OCI-LY1 (cell line): ENCODE data around the gene PMEPA1.

Experiments used
- EZH2 ChIP-seq: fragments of 200-600 bp; sonication (generic), shearing (Covaris generic); IDR thresholded peaks from 2 replicates; pipeline ENCODE4 v1.8.0; 2017; ENCODE audit warnings: borderline replicate concordance, mixed run types, mild to moderate bottlenecking, antibody characterized with exemption, low read length, moderate library complexity, mixed read lengths
- TF ChIP-seq, protein P1 (sequence below): fragments of 200-600 bp; sonication (generic), shearing (Covaris generic); IDR thresholded peaks from 2 replicates; pipeline ENCODE4 v1.5.1; 2017; ENCODE audit warnings: mild to moderate bottlenecking, antibody characterized with exemption, low read length, moderate library complexity, mixed read lengths

DNA sequence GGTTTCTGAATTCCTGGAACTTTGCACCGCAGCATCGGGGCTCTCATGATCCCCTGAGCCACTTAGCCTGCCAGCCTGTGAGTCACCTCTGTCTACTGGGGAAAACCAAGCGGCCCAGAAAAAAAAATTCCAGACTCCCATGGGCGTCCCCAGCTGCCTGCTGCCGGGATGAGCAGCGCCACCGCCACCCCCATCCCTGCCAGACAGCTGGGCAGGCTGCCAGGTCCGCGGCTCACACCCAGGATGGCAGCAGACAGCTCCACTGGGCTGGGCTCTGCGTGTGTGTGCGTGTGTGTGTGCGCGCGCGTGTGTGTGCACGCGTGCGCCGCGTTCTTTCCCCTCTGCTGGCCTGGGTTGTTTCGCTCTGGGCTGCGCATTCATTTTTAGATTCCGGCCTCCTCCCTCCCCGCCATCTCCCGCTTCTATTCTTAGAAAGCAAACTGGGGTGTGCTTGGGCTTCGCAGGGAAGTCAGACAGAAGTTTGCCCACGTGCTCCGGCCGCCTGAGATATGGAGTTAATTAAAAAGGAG lies 38.9 kb upstream of the PMEPA1 start:
- TF ChIP-seq, protein P1, sequence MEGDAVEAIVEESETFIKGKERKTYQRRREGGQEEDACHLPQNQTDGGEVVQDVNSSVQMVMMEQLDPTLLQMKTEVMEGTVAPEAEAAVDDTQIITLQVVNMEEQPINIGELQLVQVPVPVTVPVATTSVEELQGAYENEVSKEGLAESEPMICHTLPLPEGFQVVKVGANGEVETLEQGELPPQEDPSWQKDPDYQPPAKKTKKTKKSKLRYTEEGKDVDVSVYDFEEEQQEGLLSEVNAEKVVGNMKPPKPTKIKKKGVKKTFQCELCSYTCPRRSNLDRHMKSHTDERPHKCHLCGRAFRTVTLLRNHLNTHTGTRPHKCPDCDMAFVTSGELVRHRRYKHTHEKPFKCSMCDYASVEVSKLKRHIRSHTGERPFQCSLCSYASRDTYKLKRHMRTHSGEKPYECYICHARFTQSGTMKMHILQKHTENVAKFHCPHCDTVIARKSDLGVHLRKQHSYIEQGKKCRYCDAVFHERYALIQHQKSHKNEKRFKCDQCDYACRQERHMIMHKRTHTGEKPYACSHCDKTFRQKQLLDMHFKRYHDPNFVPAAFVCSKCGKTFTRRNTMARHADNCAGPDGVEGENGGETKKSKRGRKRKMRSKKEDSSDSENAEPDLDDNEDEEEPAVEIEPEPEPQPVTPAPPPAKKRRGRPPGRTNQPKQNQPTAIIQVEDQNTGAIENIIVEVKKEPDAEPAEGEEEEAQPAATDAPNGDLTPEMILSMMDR: no peak
- no peak for TF ChIP-seq EZH2
